HG02623 (cell line): ENCODE measurements around the gene ARHGAP42.
"Not testable (repeated sequence)": the region's sequence is repeated elsewhere in the genome, so short reads cannot be mapped to it uniquely, and the experiment has no call there.

Experiments used
- ATAC-seq: cut with Tn5 transposase; IDR thresholded peaks from one replicate; pipeline ENCODE4 v1.9.1; 2021; ENCODE audit warnings: moderate library complexity; ENCODE audit not compliant: unreplicated experiment

ARHGAP42 gene

GRCh38 chr11:100999756-101000155 lies 312.7 kb downstream of the ARHGAP42 start:
- ATAC-seq, result no peak

GRCh38 chr11:101003468-101003867 lies 316.4 kb downstream of the ARHGAP42 start:
- no peak for ATAC-seq

GRCh38 chr11:101008961-101009689 lies 322.0 kb downstream of the ARHGAP42 start:
- no peak for ATAC-seq

GRCh38 chr11:101009690-101010055 lies 322.6 kb downstream of the ARHGAP42 start:
- ATAC-seq, result no peak

GRCh38 chr11:101010899-101011298 lies 323.8 kb downstream of the ARHGAP42 start:
- no peak for ATAC-seq

GRCh38 chr11:101011881-101012280 lies 324.8 kb downstream of the ARHGAP42 start:
- ATAC-seq, result no peak

GRCh38 chr11:101013702-101014101 lies 326.6 kb downstream of the ARHGAP42 start:
- ATAC-seq, result not testable (repeated sequence)

- no peak for ATAC-seq
Measured at GRCh38 chr11:101014600-101015285, 327.7 kb downstream of the ARHGAP42 start.

GRCh38 chr11:101019870-101020269 lies 332.8 kb downstream of the ARHGAP42 start:
- no peak for ATAC-seq

- no peak for ATAC-seq
Measured at GRCh38 chr11:101022256-101022655, 335.2 kb downstream of the ARHGAP42 start.

- ATAC-seq, result no peak
Measured at GRCh38 chr11:101028644-101029043, 341.6 kb downstream of the ARHGAP42 start.

DNA sequence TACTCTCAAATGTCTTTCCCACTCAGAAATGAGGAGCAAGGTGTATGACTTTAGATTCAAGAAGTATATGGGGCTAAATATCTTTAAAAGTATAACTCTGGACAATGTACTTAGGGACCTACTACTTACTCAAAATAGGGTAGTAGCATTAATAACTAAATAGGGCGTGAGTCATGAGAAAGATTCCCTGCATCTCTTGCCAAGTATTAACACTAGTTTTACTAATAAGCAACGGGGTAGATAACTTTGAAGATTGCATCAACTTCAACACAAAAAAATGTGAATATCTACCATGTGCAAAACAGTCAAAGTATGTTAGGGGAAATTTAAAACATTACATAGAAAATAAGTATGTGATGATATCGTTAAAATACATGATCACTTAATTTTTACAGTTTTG lies 342.9 kb downstream of the ARHGAP42 start:
- no peak for ATAC-seq

- no peak for ATAC-seq
Measured at GRCh38 chr11:101030692-101031091, 343.6 kb downstream of the ARHGAP42 start.

DNA sequence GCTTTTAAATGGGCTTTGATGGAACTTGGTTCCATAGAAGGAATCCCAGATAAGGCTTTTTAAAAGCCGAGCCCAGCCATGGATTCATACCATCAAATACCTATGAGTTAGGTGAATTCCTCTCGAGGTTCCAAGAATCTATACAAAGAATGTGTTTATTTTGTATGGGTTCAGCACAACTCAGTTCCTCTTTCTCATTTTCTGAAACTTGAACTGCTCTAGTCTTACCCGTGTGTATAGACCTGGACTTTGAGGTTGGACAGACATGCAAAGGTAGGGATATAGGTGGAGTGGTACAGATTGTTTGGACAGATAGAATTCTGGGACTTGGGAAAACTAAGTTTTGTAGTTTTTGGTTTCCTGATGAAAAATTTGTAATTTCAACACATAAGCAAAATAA lies 344.6 kb downstream of the ARHGAP42 start:
- no peak for ATAC-seq

DNA sequence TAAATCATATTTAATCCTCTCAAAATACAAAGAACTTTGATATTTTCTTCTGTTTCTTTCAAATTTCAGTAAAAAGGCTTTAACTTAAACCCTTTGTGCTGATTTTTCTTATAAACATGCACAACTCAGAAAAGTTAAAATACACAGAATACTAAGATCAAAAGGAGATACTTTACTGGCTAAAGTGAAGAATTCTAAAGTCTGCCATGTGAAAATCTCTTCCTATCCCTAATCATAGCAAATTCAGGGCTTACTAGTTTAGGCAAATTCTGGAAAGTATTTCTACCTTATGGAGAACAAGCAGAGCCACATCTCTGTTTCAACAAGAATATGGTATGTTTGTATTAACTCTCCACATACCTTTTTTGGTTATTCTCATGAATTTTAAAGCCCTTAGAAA lies 345.9 kb downstream of the ARHGAP42 start:
- no peak for ATAC-seq

- no peak for ATAC-seq
Measured at GRCh38 chr11:101034076-101034475, 347.0 kb downstream of the ARHGAP42 start.

DNA sequence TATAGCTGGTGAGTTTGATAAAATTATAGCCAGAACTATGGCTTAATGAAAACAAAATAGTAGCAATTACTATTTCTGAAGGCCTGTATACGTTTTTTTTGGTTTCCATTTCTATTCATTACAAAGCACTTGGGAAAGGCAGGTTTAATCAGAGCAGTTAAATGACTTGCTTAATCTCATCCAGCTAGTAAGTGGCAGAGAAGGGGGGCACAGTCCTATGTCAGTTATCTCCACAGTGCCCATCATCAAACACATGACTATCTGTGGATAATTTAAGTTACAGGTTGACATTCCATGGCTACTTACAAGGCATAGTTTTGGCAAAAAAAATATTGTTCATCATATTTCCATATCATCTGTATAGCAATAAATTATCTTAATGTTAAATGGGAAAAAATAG lies 348.8 kb downstream of the ARHGAP42 start:
- no peak for ATAC-seq
